Liver (tissue), 3 donors: Measurements from ENCODE around the gene THAP10.

Experiments
- ATF3 ChIP-seq: IDR thresholded peaks from 2 replicates; pipeline ENCODE4 v1.6.1; 2016; ENCODE audit warnings: antibody characterized with exemption
- CTCF ChIP-seq: fragments of 150-350 bp; IDR thresholded peaks from 2 replicates; pipeline ENCODE4 v1.5.1; 2017; ENCODE audit warnings: improper control_type of control experiment, low read depth, low read length; ENCODE audit not compliant: missing input control
- HNF4G ChIP-seq: IDR thresholded peaks from 2 replicates; pipeline ENCODE4 v1.6.1; 2016; ENCODE audit warnings: antibody characterized with exemption
- JUND ChIP-seq, 2 donors: IDR thresholded peaks; 2 replicates each; pipeline ENCODE4 v1.6.1; 2016; ENCODE audit warnings: antibody characterized with exemption in 2 of 2
- MAX ChIP-seq: IDR thresholded peaks from 2 replicates; pipeline ENCODE4 v1.6.1; 2016; ENCODE audit warnings: antibody characterized with exemption
- RAD21 ChIP-seq, 2 donors: IDR thresholded peaks; 2 replicates each; pipeline ENCODE4 v1.6.1; 2016; ENCODE audit warnings: antibody characterized with exemption in 2 of 2, mild to moderate bottlenecking in 2 of 2
- REST ChIP-seq: IDR thresholded peaks from 2 replicates; pipeline ENCODE4 v1.6.1; 2016; ENCODE audit warnings: antibody characterized with exemption, mild to moderate bottlenecking
- TAF1 ChIP-seq: conservative IDR thresholded peaks from 2 replicates; pipeline ENCODE4 v1.6.1; 2016; ENCODE audit warnings: antibody characterized with exemption, mild to moderate bottlenecking
- YY1 ChIP-seq: IDR thresholded peaks from 2 replicates; pipeline ENCODE4 v1.6.1; 2016; ENCODE audit warnings: antibody characterized with exemption, mild to moderate bottlenecking
- donor health status: healthy.
- donor health status: healthy.

- TF ChIP-seq CTCF = no peak
- TF ChIP-seq TAF1 = no peak
- no peak for TF ChIP-seq JUND (IDR thresholded peaks at IDR 0.05)
- no peak for TF ChIP-seq MAX
- TF ChIP-seq HNF4G = no peak
- TF ChIP-seq ATF3 = no peak
- no peak for TF ChIP-seq REST
- no peak for TF ChIP-seq YY1
- no peak for TF ChIP-seq RAD21 (IDR thresholded peaks at IDR 0.05)
Measured at GRCh38 chr15:70835841-70836240, 56.4 kb downstream of the THAP10 start.
